ENCODE measurements around the gene WHRN.

The WHRN gene

GRCh38 chr9:114428466-114428865 lies 76.8 kb downstream of the WHRN start:
- no peaks in the 10 kb centered on the region for H3K36me3 ChIP-seq (ENCODE audit: insufficient read depth, low read length)
- no peaks in the 10 kb centered on the region for H3K4me1 ChIP-seq (ENCODE audit: insufficient read depth, low read length)
- H3K9ac ChIP-seq (ENCODE audit: low read depth, low read length), result no peak overlapping the region
- no peaks in the 10 kb centered on the region for H3K9me3 ChIP-seq (ENCODE audit: control insufficient read depth, insufficient read depth, low read length)

GRCh38 chr9:114427644-114428043 lies 77.6 kb downstream of the WHRN start:
- Histone ChIP-seq H3K9me3 (ENCODE audit: control insufficient read depth, insufficient read depth, low read length) (no peaks in the 10 kb centered on the region), H3K9ac (ENCODE audit: low read depth, low read length) (no peak overlapping the region), H3K4me1 (ENCODE audit: insufficient read depth, low read length) (no peaks in the 10 kb centered on the region), H3K36me3 (ENCODE audit: insufficient read depth, low read length) (no peaks in the 10 kb centered on the region)

- no peaks in the 10 kb centered on the region for H3K9me3 ChIP-seq (ENCODE audit: control insufficient read depth, insufficient read depth, low read length)
Observed at GRCh38 chr9:114426046-114426948, 79.0 kb downstream of the WHRN start.

GRCh38 chr9:114425126-114425525 lies 80.1 kb downstream of the WHRN start:
- Histone ChIP-seq H3K9ac (ENCODE audit: low read depth, low read length) (no peak overlapping the region), H3K4me1 (ENCODE audit: insufficient read depth, low read length) (no peaks in the 10 kb centered on the region), H3K36me3 (ENCODE audit: insufficient read depth, low read length) (no peaks in the 10 kb centered on the region), H3K9me3 (ENCODE audit: control insufficient read depth, insufficient read depth, low read length) (no peaks in the 10 kb centered on the region)

More at GRCh38 chr9:114426046-114426948, 79.0 kb downstream of the WHRN start:
- Histone ChIP-seq H3K9ac (ENCODE audit: low read depth, low read length) (no peak overlapping the region), H3K36me3 (ENCODE audit: insufficient read depth, low read length) (no peaks in the 10 kb centered on the region), H3K4me1 (ENCODE audit: insufficient read depth, low read length) (no peaks in the 10 kb centered on the region)

GRCh38 chr9:114424126-114424525 lies 81.1 kb downstream of the WHRN start:
- Histone ChIP-seq H3K4me1 (ENCODE audit: insufficient read depth, low read length) (no peaks in the 10 kb centered on the region), H3K9ac (ENCODE audit: low read depth, low read length) (no peak overlapping the region), H3K36me3 (ENCODE audit: insufficient read depth, low read length) (no peaks in the 10 kb centered on the region), H3K9me3 (ENCODE audit: control insufficient read depth, insufficient read depth, low read length) (no peaks in the 10 kb centered on the region)

- Histone ChIP-seq H3K4me1 (ENCODE audit: insufficient read depth, low read length) (no peaks in the 10 kb centered on the region), H3K9me3 (ENCODE audit: control insufficient read depth, insufficient read depth, low read length) (no peaks in the 10 kb centered on the region), H3K36me3 (ENCODE audit: insufficient read depth, low read length) (no peaks in the 10 kb centered on the region), H3K9ac (ENCODE audit: low read depth, low read length) (no peak overlapping the region)
Observed at GRCh38 chr9:114423181-114423580, 82.1 kb downstream of the WHRN start.

- no peaks in the 10 kb centered on the region for H3K9me3 ChIP-seq (ENCODE audit: control insufficient read depth, insufficient read depth, low read length)
- no peaks in the 10 kb centered on the region for H3K4me1 ChIP-seq (ENCODE audit: insufficient read depth, low read length)
- no peak overlapping the region for H3K9ac ChIP-seq (ENCODE audit: low read depth, low read length)
- no peaks in the 10 kb centered on the region for H3K36me3 ChIP-seq (ENCODE audit: insufficient read depth, low read length)
Observed at GRCh38 chr9:114421147-114421546, 84.1 kb downstream of the WHRN start.

- H3K36me3 ChIP-seq (ENCODE audit: insufficient read depth, low read length), result no peaks in the 10 kb centered on the region
- no peak overlapping the region for H3K9ac ChIP-seq (ENCODE audit: low read depth, low read length)
- no peaks in the 10 kb centered on the region for H3K4me1 ChIP-seq (ENCODE audit: insufficient read depth, low read length)
- H3K9me3 ChIP-seq (ENCODE audit: control insufficient read depth, insufficient read depth, low read length), result no peaks in the 10 kb centered on the region
Observed at GRCh38 chr9:114419796-114420195, 85.5 kb downstream of the WHRN start.

- Histone ChIP-seq H3K36me3 (ENCODE audit: insufficient read depth, low read length) (no peaks in the 10 kb centered on the region), H3K9ac (ENCODE audit: low read depth, low read length) (no peak overlapping the region), H3K9me3 (ENCODE audit: control insufficient read depth, insufficient read depth, low read length) (no peaks in the 10 kb centered on the region), H3K4me1 (ENCODE audit: insufficient read depth, low read length) (peaks cover 13% of the 10 kb centered on the region)
Observed at GRCh38 chr9:114418053-114418452, 87.2 kb downstream of the WHRN start.

- Histone ChIP-seq H3K36me3 (ENCODE audit: insufficient read depth, low read length) (no peaks in the 10 kb centered on the region), H3K9me3 (ENCODE audit: control insufficient read depth, insufficient read depth, low read length) (no peaks in the 10 kb centered on the region), H3K9ac (ENCODE audit: low read depth, low read length) (no peak overlapping the region)
Observed at GRCh38 chr9:114417511-114417910, 87.8 kb downstream of the WHRN start.

GRCh38 chr9:114416906-114417305 lies 88.4 kb downstream of the WHRN start:
- H3K9ac ChIP-seq (ENCODE audit: low read depth, low read length), result no peak overlapping the region
- peaks cover 13% of the 10 kb centered on the region for H3K4me1 ChIP-seq (ENCODE audit: insufficient read depth, low read length)
- no peaks in the 10 kb centered on the region for H3K36me3 ChIP-seq (ENCODE audit: insufficient read depth, low read length)
- H3K9me3 ChIP-seq (ENCODE audit: control insufficient read depth, insufficient read depth, low read length), result no peaks in the 10 kb centered on the region

More at GRCh38 chr9:114417511-114417910, 87.8 kb downstream of the WHRN start:
- H3K4me1 ChIP-seq (ENCODE audit: insufficient read depth, low read length), result peaks cover 13% of the 10 kb centered on the region

- Histone ChIP-seq H3K4me1 (ENCODE audit: insufficient read depth, low read length) (peaks cover 13% of the 10 kb centered on the region), H3K9ac (ENCODE audit: low read depth, low read length) (no peak overlapping the region), H3K36me3 (ENCODE audit: insufficient read depth, low read length) (no peaks in the 10 kb centered on the region), H3K9me3 (ENCODE audit: control insufficient read depth, insufficient read depth, low read length) (no peaks in the 10 kb centered on the region)
Observed at GRCh38 chr9:114416290-114416689, 89.0 kb downstream of the WHRN start.

- Histone ChIP-seq H3K36me3 (ENCODE audit: insufficient read depth, low read length) (no peaks in the 10 kb centered on the region), H3K4me1 (ENCODE audit: insufficient read depth, low read length) (peaks cover 19% of the 10 kb centered on the region), H3K9me3 (ENCODE audit: control insufficient read depth, insufficient read depth, low read length) (no peaks in the 10 kb centered on the region), H3K9ac (ENCODE audit: low read depth, low read length) (no peak overlapping the region)
Observed at GRCh38 chr9:114414346-114414745, 90.9 kb downstream of the WHRN start.

GRCh38 chr9:114413861-114414301 lies 91.4 kb downstream of the WHRN start:
- Histone ChIP-seq H3K9ac (ENCODE audit: low read depth, low read length) (no peak overlapping the region), H3K9me3 (ENCODE audit: control insufficient read depth, insufficient read depth, low read length) (no peaks in the 10 kb centered on the region), H3K4me1 (ENCODE audit: insufficient read depth, low read length) (peaks cover 24% of the 10 kb centered on the region), H3K36me3 (ENCODE audit: insufficient read depth, low read length) (no peaks in the 10 kb centered on the region)

- Histone ChIP-seq H3K9me3 (ENCODE audit: control insufficient read depth, insufficient read depth, low read length) (no peaks in the 10 kb centered on the region), H3K4me1 (ENCODE audit: insufficient read depth, low read length) (peaks cover 28% of the 10 kb centered on the region), H3K36me3 (ENCODE audit: insufficient read depth, low read length) (no peaks in the 10 kb centered on the region), H3K9ac (ENCODE audit: low read depth, low read length) (no peak overlapping the region)
Observed at GRCh38 chr9:114412048-114412683, 93.1 kb downstream of the WHRN start.
